Suppressor macrophage treated with lipopolysaccharide for 1 hour (primary cell): ENCODE results near the gene FXN.
"Not testable (repeated sequence)": the region's sequence is repeated elsewhere in the genome, so short reads cannot be mapped to it uniquely, and the experiment has no call there.

Experiments
- DNase-seq, 3 donors: peaks; one replicate each; pipeline ENCODE4 v3.0.0-alpha.2; 2020 to 2022

Gene FXN

GRCh38 chr9:69107771-69108170, 72.2 kb downstream of the FXN start:
- no peak for DNase-seq

GRCh38 chr9:69108706-69109105, 73.2 kb downstream of the FXN start:
- DNase-seq, result not testable (repeated sequence)

DNA sequence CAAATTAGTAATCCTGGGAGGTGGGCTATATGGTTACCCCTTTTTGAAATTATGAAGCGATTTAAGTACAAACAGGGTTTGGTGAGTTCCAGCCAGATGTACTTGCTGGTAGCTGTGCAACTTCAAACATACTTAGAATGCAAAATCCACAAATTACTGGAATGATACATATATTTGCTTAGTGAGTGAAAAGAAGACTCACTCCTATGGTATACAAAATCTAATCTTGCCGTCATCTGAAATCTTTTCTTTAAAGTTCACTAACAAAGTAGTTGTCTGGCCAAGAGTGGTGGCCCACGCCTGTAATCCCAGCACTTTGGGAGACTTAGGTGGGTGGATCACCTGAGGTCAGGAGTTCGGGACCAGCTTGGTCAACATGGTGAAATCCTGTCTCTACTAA, 73.6 kb downstream of the FXN start:
- no peak for DNase-seq

GRCh38 chr9:69112646-69113045, 77.1 kb downstream of the FXN start:
- not testable (repeated sequence) for DNase-seq

DNA sequence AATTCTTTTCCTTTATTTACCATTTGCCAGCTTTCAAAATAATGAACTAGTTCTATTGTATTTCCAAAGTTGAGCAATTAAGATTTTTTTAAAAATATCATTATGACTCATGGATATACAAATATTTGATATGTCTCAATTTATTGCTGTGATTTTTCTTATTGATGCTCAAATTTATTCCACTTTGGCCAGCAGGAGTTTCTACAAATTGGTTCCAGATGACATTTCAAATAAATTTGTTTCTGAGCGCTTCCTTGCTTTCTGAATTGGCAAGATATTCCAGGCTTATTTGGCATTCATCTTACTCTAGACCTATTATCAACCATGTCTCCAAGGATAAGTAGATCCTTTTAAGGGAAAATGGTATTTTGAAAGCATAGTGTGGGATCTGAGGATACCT, 80.1 kb downstream of the FXN start:
- peak in 2 of 3 donors; percentile 50 to 51 for DNase-seq

DNA sequence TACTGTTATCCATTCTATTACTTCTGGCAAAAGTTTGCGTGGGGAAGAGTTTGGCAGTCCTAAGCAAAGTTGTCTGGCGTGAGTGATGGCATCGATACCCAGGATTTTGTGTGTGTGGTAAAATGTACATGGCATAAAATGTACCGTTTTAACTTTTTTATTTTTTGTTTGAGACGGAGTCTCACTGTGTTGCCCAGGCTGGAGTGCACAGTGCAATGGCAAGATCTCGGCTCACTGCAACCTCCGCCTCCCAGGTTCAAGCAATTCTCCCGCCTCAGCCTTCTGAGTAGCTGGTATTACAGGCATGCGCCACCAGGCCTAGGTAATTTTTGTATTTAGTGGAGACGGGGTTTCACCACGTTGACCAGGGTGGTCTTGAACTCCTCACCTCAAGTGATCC, 83.1 kb downstream of the FXN start:
- DNase-seq, result no peak

DNA sequence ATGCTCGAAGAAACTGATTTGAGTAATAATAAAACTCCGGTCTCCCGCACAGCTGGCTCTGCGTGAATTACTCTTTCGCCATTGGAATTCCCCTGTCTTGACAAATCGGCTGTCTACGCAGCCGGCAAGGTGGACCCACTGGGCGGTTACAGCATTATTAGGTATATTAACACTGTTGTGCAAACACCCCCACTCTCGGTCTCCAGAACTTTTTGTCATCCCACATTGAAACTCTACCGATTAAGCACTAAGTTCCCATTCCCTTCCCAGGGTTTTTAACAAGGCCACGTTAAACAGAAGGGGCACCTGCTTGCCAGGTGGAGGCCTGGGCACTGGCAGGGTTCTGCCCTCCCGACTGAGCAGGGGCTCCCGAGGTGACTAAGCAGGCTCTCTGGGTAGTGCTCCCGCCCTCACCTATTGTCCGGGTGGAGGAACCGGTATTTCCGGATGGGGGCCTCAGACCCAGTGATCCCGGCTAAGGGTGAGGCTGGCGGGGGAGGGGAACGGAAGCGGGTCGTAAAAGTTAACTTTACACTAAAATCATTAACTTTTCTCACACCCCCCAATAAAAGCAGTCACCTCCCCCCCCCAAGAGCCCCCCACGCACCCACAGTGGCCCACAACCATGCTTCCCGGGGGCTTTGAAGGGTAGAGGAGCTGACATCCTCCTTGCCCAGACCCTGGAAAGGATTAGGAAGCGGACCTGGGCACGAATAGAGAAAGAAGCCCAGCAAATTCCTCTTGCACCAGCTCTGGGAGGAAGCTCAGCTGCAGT, 85.0 kb downstream of the FXN start:
- DNase-seq, result no peak

GRCh38 chr9:69121155-69122081, 85.9 kb downstream of the FXN start:
- DNase-seq, result peak; percentile 28 to 61 (median 37)

- DNase-seq, result peak; percentile 59 to 78 (median 67)
Observed at GRCh38 chr9:69122082-69122548, 86.6 kb downstream of the FXN start.

DNA sequence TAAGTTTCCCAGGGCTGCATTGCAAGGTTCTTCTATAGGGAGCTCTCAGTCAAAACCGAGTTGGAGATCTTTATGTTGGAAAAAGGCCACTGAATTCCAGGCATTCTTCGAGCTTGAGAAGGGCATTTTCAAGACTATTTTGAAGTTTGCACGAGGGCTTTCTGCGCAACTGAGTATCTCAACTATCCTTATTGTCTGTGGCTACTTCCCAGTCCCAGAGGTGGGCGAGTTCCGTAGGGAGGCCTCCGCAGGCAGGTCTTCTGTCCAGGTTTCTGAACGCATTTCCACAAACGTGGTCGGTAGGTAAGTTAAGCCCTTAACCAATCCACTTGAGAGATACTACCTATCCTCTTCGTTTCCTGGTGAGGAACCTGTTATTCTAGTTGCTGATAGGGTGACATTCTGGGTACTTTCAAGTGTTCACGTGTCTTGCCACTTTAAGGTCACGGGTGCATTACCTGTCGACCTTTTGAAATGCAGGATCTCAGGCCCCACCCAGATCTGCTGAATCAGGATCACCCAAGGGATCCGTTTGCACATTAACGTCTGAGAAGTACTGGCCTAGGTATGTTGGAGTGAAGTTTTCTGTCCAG, 87.1 kb downstream of the FXN start:
- no peak for DNase-seq

DNA sequence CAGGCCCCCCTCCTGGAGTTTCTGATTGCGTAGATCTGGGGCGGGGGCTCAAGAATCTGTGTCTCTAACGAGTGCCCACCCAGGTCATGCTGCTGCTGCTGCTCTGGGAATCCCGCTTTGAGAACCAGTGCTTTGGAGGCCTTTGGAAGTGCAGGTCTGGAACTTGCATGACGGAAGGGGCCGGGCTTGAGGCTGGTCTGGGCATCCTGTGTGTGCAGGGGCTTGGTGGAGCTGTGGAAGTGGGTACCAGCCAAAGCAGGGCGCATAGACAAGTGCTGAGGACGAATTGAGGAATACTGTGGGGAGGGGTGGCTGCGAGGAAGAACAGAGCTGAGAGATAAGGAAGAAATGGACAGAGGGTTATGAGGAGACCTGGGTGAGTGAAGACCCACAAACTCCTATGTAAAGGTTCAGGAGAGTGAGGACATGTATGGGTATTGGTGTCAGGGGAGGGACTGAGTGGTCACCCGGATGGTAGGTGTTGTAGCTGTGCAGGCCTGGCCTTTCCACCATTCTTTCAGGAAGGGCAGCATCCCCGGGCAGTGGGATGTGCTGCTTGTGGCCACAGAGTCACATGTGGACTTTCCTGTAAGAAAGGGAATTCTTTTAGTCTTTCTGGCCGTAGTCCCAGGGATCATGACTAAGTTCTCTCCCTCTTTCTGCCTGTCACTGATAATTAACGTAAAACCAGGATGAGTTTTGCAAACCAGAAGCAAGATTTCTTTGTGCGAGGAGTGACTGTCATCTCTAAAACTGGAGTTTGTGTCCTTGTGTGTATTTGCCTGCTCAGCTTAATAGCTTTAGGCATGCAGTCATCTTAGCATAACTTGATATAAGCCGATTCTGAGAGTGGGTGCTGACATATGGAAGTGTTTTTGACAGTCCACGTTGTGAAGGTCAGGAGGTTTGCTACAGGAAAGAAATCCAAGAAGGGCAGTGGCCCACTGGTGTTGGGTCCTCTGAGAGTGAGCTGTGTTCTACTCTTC, 95.2 kb downstream of the FXN start:
- peak; percentile 25 to 53 (median 34) for DNase-seq

DNA sequence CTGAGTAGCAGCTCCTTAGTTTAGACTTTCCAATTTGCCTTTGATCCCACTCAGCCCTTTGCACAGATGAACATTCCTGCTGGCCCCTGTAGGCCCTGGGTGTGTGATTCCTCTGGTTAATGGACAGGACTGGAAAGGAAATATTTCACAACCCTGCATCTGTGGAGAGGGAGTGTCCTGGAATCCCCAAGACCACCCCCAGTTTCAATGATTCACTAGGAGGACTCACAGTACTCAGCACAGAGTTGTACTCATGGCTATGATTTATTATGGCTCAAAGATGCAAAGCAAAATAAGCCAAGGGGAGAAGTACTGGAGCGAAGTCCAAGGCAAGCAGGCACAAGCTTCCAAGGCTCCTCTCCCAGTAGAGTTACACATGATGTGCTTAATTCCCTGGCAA, 96.1 kb downstream of the FXN start:
- peak; percentile 52 to 76 (median 53) for DNase-seq

DNA sequence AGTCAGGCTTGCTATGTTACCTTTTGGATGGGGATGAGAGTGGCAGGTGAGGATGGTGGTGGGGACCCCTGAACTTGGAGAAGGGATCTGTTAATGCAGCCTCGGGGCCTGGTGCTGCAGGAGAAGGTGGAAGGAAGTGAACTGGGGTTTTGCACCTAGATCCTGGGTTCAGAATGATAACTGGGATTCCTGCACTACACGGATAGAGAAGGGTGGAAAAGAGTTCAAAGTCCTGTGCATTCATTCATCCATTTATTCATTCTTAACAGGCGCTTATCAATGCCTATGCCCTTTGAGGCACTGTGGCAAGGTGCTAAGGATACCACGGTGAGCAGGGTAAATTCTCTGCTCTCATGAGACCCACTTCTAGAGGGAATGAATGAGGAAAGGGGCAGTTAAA, 96.8 kb downstream of the FXN start:
- no peak for DNase-seq

DNA sequence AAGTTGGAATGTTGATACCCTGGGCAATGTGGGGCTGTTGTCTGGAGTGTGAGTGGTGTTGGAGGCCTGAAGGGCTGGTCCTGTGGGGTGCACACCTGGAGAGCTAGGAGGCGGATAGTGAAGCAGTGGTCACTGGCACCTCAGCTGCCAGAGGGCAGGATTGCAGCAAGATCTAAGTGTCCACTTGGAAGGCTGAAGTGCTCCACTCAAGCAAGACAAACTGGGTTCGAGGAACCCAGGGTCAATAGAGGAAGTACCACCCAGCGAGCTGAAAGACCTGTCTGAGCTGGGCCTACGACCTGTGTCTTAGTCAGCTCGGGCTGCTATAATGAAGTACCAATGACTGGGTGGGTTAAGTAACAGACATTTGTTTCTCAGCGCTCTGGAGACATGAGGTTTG, 98.9 kb downstream of the FXN start:
- DNase-seq, result no peak

GRCh38 chr9:69136185-69136584, 100.6 kb downstream of the FXN start:
- DNase-seq, result no peak

GRCh38 chr9:69136779-69137178, 101.2 kb downstream of the FXN start:
- no peak for DNase-seq

- no peak for DNase-seq
Observed at GRCh38 chr9:69137311-69137710, 101.8 kb downstream of the FXN start.

GRCh38 chr9:69139596-69139995, 104.0 kb downstream of the FXN start:
- no peak for DNase-seq

DNA sequence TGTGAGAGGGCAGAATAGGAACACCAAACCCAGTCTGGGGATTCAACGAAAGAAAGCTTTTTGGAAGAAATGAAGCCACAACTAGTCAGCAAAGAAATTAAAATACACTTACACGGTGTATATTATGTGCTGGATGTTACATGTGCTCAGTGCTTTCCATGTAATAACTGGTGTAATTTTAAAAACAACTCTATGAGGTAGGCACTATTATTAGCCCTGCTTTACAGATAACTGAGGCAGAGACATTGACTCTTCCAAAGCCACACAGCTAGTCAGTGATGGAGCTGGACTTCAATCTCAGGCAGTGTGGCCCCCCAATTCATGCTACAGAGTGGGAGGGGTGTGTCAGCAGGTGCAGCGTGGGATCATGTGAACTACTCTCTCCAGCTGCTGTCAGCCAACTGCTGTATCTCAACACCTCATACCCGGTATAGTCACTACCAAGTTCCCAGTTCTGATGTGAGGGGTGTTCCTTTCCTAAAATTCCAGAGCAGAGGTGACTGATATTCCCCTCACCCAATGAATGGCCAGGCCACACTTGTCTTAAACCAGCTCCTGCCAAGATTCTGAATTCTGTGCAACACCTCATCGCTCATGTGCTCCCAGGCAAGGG, 104.7 kb downstream of the FXN start:
- no peak for DNase-seq

- DNase-seq, result no peak
Observed at GRCh38 chr9:69141851-69142250, 106.3 kb downstream of the FXN start.

- DNase-seq, result no peak
Observed at GRCh38 chr9:69143291-69143690, 107.7 kb downstream of the FXN start.
